A549 (cell line): ENCODE measurements around the gene TSSK6. TPM values are rescaled to one million over a fixed set of nuclear protein-coding genes. Genes with fewer than 3 reads are reported as not detected.
A peak's percentile ranks its signal among the peaks of the same experiment; 100 is the strongest.

Source experiments
- ATAC-seq, 2 experiments: fragments of 200-7000 bp in 1 of 2; fragments of >200 bp in 1 of 2; cut with Nextera tagmentation in 1 of 2; cut with Tn5 transposase in 1 of 2; 3 replicates each; pipeline versions ENCODE4 v1.8.0 to v1.9.1; 2018 to 2020; ENCODE audit warnings: mild to moderate bottlenecking in 1 of 2, moderate library complexity in 1 of 2
- CTCF ChIA-PET: fragments of 300-600 bp; sonication (Branson Sonifier 250); formaldehyde crosslinking; extraction: SDS; loops from one replicate; lab custom pipeline; 2021; ENCODE audit warnings: antibody characterized with exemption, inconsistent platforms; lab: Yijun Ruan, JAX
- POLR2A ChIA-PET: fragments of 350-600 bp; formaldehyde crosslinking; extraction: SDS; loops from one replicate; lab custom pipeline; 2021; ENCODE audit warnings: antibody characterized with exemption, inconsistent platforms; lab: Yijun Ruan, JAX
- DNase-seq, 2 experiments: peaks; one replicate each; pipeline versions ENCODE4 v3.0.0 to v3.0.0-alpha.2; 2011 to 2016; ENCODE audit warnings: low read depth in 1 of 2, low spot score in 1 of 2
- FAIRE-seq: peaks from 2 replicates; lab custom pipeline; 2011; peaks lifted over from hg19 to GRCh38; lab: Jason Lieb, UNC
- H3K27ac ChIP-seq, 2 experiments: fragments of >200 bp; sonication (Bioruptor Twin); formaldehyde crosslinking; 3 replicates each; pipeline ENCODE4 v1.5.1; 2016 to 2017
- H3K4me1 ChIP-seq: fragments of >200 bp; sonication (Bioruptor Twin); formaldehyde crosslinking; 3 replicates; pipeline ENCODE4 v1.6.1; 2016
- H3K4me2 ChIP-seq: fragments of >200 bp; sonication (Bioruptor Twin); formaldehyde crosslinking; 3 replicates; pipeline ENCODE4 v1.6.1; 2016
- H3K4me3 ChIP-seq: fragments of >200 bp; sonication (Bioruptor Twin); formaldehyde crosslinking; 3 replicates; pipeline ENCODE4 v1.5.1; 2016
- H3K9me3 ChIP-seq: fragments of >200 bp; sonication (Bioruptor Twin); formaldehyde crosslinking; 3 replicates; pipeline ENCODE4 v1.6.1; 2016
- BHLHE40 ChIP-seq: IDR thresholded peaks from 2 replicates; pipeline ENCODE4 v1.6.1; 2012; ENCODE audit warnings: low read depth, low read length, inconsistent platforms
- CBX2 ChIP-seq: fragments of 200-600 bp; sonication (generic); IDR thresholded peaks from 2 replicates; pipeline ENCODE4 v1.6.1; 2016; ENCODE audit warnings: low read depth, mild to moderate bottlenecking, borderline replicate concordance
- CBX8 ChIP-seq: fragments of 200-600 bp; sonication (generic); IDR thresholded peaks from 2 replicates; pipeline ENCODE4 v1.6.1; 2016
- CEBPB ChIP-seq, 2 experiments: fragments of >200 bp in 1 of 2; sonication (Bioruptor Twin) in 1 of 2; formaldehyde crosslinking in 1 of 2; IDR thresholded peaks; 2 replicates each; pipeline ENCODE4 v1.6.1; 2012 to 2016
- CHD2 ChIP-seq: fragments of 150-350 bp; IDR thresholded peaks from 2 replicates; pipeline ENCODE4 v1.6.1; 2014; ENCODE audit warnings: low read length; ENCODE audit not compliant: partially characterized antibody
- CHD4 ChIP-seq: fragments of 200-600 bp; sonication (generic); IDR thresholded peaks from 2 replicates; pipeline ENCODE4 v1.6.1; 2016; ENCODE audit warnings: antibody characterized with exemption, mild to moderate bottlenecking, borderline replicate concordance
- EHF ChIP-seq: fragments of 250-450 bp; sonication (Bioruptor Pico); IDR thresholded peaks from 2 replicates; pipeline ENCODE4 v1.5.0; 2020; ENCODE audit warnings: mild to moderate bottlenecking
- EHMT2 ChIP-seq: fragments of 200-600 bp; sonication (generic); IDR thresholded peaks from 2 replicates; pipeline ENCODE4 v1.6.1; 2016; ENCODE audit warnings: antibody characterized with exemption, low read depth, mild to moderate bottlenecking, moderate library complexity
- FOSB ChIP-seq: fragments of 250-450 bp; sonication (Bioruptor Pico); IDR thresholded peaks from 2 replicates; pipeline ENCODE4 v1.5.0; 2020; ENCODE audit warnings: mild to moderate bottlenecking, moderate library complexity
- HES2 ChIP-seq: fragments of >200 bp; sonication (Bioruptor Twin); formaldehyde crosslinking; IDR thresholded peaks from 2 replicates; pipeline ENCODE4 v1.6.1; 2016
- HMGXB4 ChIP-seq: fragments of 250-450 bp; sonication (Bioruptor Pico); IDR thresholded peaks from 2 replicates; pipeline ENCODE4 v1.5.0; 2021; ENCODE audit warnings: mild to moderate bottlenecking, moderate library complexity, borderline replicate concordance
- JUNB ChIP-seq: fragments of >200 bp; sonication (Bioruptor Twin); formaldehyde crosslinking; IDR thresholded peaks from 2 replicates; pipeline ENCODE4 v1.6.1; 2016
- KDM5A ChIP-seq: fragments of 200-600 bp; sonication (generic); IDR thresholded peaks from 2 replicates; pipeline ENCODE4 v1.6.1; 2016; ENCODE audit warnings: antibody characterized with exemption, mild to moderate bottlenecking
- MAFK ChIP-seq: fragments of 450-650 bp; IDR thresholded peaks from 2 replicates; pipeline ENCODE4 v1.6.1; 2014; ENCODE audit not compliant: partially characterized antibody
- MAZ ChIP-seq: fragments of 150-350 bp; IDR thresholded peaks from 2 replicates; pipeline ENCODE4 v1.6.1; 2014; ENCODE audit warnings: antibody characterized with exemption, low read depth, low read length, borderline replicate concordance
- MYC ChIP-seq: IDR thresholded peaks from 2 replicates; pipeline ENCODE4 v1.6.1; 2012; ENCODE audit warnings: mild to moderate bottlenecking, inconsistent platforms, low read length, improper control_type of control experiment, borderline replicate concordance
- NPAS2 ChIP-seq: fragments of 250-450 bp; sonication (Bioruptor Pico); IDR thresholded peaks from 2 replicates; pipeline ENCODE4 v1.8.0; 2022; ENCODE audit warnings: mild to moderate bottlenecking, moderate library complexity, borderline replicate concordance
- POLR2A ChIP-seq: IDR thresholded peaks from 2 replicates; pipeline ENCODE4 v1.6.1; 2012; ENCODE audit warnings: mild to moderate bottlenecking, low read length
- RCOR1 ChIP-seq: fragments of 150-350 bp; IDR thresholded peaks from 2 replicates; pipeline ENCODE4 v1.6.1; 2014; ENCODE audit warnings: antibody characterized with exemption, low read length, low read depth
- RNF2 ChIP-seq: fragments of 200-600 bp; sonication (generic); IDR thresholded peaks from 2 replicates; pipeline ENCODE4 v1.6.1; 2016; ENCODE audit warnings: low read depth, mild to moderate bottlenecking, antibody characterized with exemption, moderate library complexity, borderline replicate concordance
- ZC3H11A ChIP-seq: fragments of 450-650 bp; IDR thresholded peaks from 2 replicates; pipeline ENCODE4 v1.6.1; 2014; ENCODE audit warnings: antibody characterized with exemption, mild to moderate bottlenecking
- ZFP36 ChIP-seq: fragments of 450-650 bp; IDR thresholded peaks from 2 replicates; pipeline ENCODE4 v1.6.1; 2014; ENCODE audit warnings: borderline replicate concordance; ENCODE audit not compliant: partially characterized antibody
- ZNF302 ChIP-seq: fragments of 250-450 bp; sonication (Bioruptor Pico); IDR thresholded peaks from 2 replicates; pipeline ENCODE4 v1.9.0; 2021; ENCODE audit warnings: inconsistent platforms, mild to moderate bottlenecking, moderate library complexity
- ZSCAN20 ChIP-seq: fragments of 250-450 bp; sonication (Bioruptor Pico); IDR thresholded peaks from 2 replicates; pipeline ENCODE4 v1.8.0; 2022; ENCODE audit warnings: mild to moderate bottlenecking, moderate library complexity
- WGBS: methylation state at CpG from one replicate; pipeline ENCODE4 v1.1.6; 2017; ENCODE audit errors: missing lambda C conversion rate; 5-methylcytosine and 5-hydroxymethylcytosine counted together
- polyA plus RNA-seq, 4 experiments: library from polyadenylated mRNA; depleted of rRNA in 3 of 4; stranded (reverse); fragments of >200 nt; fragmentation: RNase III in 1 of 4; extraction: RNeasy Plus Mini Kit Qiagen cat#74134 plus additional on column Dnase treatment in 1 of 4; gene quantifications; 2 replicates in 3 of 4; 3 replicates in 1 of 4; pipeline ENCODE4 v1.2.3, GENCODE V29; 2011 to 2017
- TF ChIP-seq, protein P1 (sequence below): fragments of 200-600 bp; sonication (generic); IDR thresholded peaks from 2 replicates; pipeline ENCODE4 v1.6.1; 2016; ENCODE audit warnings: antibody characterized with exemption, mild to moderate bottlenecking, moderate library complexity
- TF ChIP-seq, protein P2 (sequence below): fragments of >200 bp; sonication (Bioruptor Twin); formaldehyde crosslinking; IDR thresholded peaks from 3 replicates; pipeline ENCODE4 v1.6.1; 2016
- TF ChIP-seq, protein P3 (sequence below): fragments of 450-650 bp; IDR thresholded peaks from 2 replicates; pipeline ENCODE4 v1.6.1; 2014; ENCODE audit warnings: antibody characterized with exemption

Gene TSSK6
- polyA plus RNA-seq, 2 of the 4 experiments (the other 2 are of a cell fraction), result 1.4 to 1.8 TPM

DNA sequence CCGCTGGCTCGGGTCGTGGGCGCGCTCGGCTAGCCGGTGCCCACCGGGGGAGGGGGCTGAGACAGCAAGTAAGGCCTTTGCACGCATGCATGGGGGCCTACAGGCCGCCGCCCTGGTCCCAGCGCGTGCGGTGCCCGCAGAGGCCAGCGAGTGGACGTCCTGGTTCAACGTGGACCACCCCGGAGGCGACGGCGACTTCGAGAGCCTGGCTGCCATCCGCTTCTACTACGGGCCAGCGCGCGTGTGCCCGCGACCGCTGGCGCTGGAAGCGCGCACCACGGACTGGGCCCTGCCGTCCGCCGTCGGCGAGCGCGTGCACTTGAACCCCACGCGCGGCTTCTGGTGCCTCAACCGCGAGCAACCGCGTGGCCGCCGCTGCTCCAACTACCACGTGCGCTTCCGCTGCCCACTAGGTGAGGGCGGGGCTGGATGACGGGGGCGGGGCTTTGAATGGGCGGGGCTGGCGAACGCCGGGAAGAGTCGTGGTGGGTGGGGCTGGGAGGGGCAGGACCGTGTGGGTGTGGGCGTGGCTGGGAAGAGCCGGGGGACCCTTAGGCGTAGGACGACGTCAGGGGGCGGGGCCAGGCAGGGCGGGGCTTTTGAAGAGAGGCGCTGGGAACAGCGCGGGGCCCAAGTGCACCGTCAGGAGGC lies 24.8 kb upstream of the TSSK6 start (continued):
- TF ChIP-seq, protein P1, sequence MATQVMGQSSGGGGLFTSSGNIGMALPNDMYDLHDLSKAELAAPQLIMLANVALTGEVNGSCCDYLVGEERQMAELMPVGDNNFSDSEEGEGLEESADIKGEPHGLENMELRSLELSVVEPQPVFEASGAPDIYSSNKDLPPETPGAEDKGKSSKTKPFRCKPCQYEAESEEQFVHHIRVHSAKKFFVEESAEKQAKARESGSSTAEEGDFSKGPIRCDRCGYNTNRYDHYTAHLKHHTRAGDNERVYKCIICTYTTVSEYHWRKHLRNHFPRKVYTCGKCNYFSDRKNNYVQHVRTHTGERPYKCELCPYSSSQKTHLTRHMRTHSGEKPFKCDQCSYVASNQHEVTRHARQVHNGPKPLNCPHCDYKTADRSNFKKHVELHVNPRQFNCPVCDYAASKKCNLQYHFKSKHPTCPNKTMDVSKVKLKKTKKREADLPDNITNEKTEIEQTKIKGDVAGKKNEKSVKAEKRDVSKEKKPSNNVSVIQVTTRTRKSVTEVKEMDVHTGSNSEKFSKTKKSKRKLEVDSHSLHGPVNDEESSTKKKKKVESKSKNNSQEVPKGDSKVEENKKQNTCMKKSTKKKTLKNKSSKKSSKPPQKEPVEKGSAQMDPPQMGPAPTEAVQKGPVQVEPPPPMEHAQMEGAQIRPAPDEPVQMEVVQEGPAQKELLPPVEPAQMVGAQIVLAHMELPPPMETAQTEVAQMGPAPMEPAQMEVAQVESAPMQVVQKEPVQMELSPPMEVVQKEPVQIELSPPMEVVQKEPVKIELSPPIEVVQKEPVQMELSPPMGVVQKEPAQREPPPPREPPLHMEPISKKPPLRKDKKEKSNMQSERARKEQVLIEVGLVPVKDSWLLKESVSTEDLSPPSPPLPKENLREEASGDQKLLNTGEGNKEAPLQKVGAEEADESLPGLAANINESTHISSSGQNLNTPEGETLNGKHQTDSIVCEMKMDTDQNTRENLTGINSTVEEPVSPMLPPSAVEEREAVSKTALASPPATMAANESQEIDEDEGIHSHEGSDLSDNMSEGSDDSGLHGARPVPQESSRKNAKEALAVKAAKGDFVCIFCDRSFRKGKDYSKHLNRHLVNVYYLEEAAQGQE, result no peak
- no peak for TF ChIP-seq CEBPB (IDR thresholded peaks at IDR 0.05)
- TF ChIP-seq NPAS2 (CRISPR knock-in tag), result no peak
- TF ChIP-seq POLR2A, result no peak
- TF ChIP-seq HMGXB4, result no peak

GRCh38 chr19:19539698-19540063 lies 24.3 kb upstream of the TSSK6 start:
- Histone ChIP-seq H3K4me3 (no peak overlapping the region), H3K9me3 (no peaks in the 10 kb centered on the region), H3K27ac (no peak overlapping the region), H3K4me2 (no peak overlapping the region), H3K4me1 (no peaks in the 10 kb centered on the region)
- CTCF ChIA-PET, result no interaction called here
- POLR2A ChIA-PET, result no interaction called here
- FAIRE-seq (no peak), ATAC-seq (no peak), DNase-seq (no peak)
- WGBS, result 60% methylated on average over 1 of the region's 19 CpGs
- TF ChIP-seq, protein P2, sequence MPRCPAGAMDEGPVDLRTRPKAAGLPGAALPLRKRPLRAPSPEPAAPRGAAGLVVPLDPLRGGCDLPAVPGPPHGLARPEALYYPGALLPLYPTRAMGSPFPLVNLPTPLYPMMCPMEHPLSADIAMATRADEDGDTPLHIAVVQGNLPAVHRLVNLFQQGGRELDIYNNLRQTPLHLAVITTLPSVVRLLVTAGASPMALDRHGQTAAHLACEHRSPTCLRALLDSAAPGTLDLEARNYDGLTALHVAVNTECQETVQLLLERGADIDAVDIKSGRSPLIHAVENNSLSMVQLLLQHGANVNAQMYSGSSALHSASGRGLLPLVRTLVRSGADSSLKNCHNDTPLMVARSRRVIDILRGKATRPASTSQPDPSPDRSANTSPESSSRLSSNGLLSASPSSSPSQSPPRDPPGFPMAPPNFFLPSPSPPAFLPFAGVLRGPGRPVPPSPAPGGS, result no peak
- no peak for TF ChIP-seq ZC3H11A
- TF ChIP-seq EHF (CRISPR knock-in tag), result no peak
- TF ChIP-seq RCOR1, result no peak
- TF ChIP-seq, protein P3, sequence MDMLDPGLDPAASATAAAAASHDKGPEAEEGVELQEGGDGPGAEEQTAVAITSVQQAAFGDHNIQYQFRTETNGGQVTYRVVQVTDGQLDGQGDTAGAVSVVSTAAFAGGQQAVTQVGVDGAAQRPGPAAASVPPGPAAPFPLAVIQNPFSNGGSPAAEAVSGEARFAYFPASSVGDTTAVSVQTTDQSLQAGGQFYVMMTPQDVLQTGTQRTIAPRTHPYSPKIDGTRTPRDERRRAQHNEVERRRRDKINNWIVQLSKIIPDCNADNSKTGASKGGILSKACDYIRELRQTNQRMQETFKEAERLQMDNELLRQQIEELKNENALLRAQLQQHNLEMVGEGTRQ, result no peak
- no peak for TF ChIP-seq EHMT2
- no peak for TF ChIP-seq FOSB (CRISPR knock-in tag)
- no peak for TF ChIP-seq KDM5A
- TF ChIP-seq ZSCAN20 (CRISPR knock-in tag), result no peak
- no peak for TF ChIP-seq RNF2
- TF ChIP-seq CHD4, result no peak

DNA sequence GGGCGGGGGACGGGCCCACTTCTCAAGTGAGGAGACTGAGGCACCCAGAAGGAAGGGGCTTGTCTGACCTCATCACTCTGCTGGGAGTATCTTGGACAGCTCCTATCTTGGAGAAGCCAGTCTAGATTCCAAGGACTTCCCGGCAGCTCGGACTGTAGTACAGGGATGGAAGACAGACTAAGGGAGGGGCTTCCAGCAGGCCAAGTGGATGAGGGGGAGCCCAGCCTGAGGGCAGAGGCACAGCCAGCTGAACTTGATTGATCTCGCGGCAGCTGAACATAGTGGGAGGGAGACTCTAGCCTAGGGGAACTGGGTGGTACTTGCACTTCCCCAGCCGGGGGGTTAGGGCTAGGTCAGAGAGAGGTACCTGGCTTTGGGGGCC lies 23.4 kb upstream of the TSSK6 start:
- TF ChIP-seq HES2 (no peak), CBX2 (no peak), ZFP36 (no peak), ZSCAN20 (CRISPR knock-in tag) (no peak), CEBPB (IDR thresholded peaks at IDR 0.05) (no peak), CHD2 (no peak), RNF2 (no peak), CBX8 (no peak), BHLHE40 (no peak), MYC (no peak), MAZ (no peak), JUNB (no peak), NPAS2 (CRISPR knock-in tag) (no peak), ZNF302 (no peak), MAFK (no peak)
- TF ChIP-seq, protein P3, result no peak
- CTCF ChIA-PET, result no interaction called here
- ATAC-seq (peak in 1 of 2 experiments; percentile 9; a peak in 1 of 6 replicates), FAIRE-seq (no peak), DNase-seq (no peak)
- H3K4me2 ChIP-seq, result no peak overlapping the region
- no peak overlapping the region for H3K27ac ChIP-seq
- H3K4me1 ChIP-seq, result no peaks in the 10 kb centered on the region
- 76% methylated on average over 3 of the region's 7 CpGs for WGBS
- no peak overlapping the region for H3K4me3 ChIP-seq
- POLR2A ChIA-PET, result no interaction called here
- H3K9me3 ChIP-seq, result no peaks in the 10 kb centered on the region
